Activated T-cell treated with anti-CD3 and anti-CD28 coated beads for 1 hour (primary cell): Measurements from ENCODE around the gene NCBP3.
"Not testable (repeated sequence)": the region's sequence is repeated elsewhere in the genome, so short reads cannot be mapped to it uniquely, and the experiment has no call there.

Experiments used
- DNase-seq: peaks from one replicate; pipeline ENCODE4 v3.0.0-alpha.2; 2020; ENCODE audit warnings: low read depth

Gene NCBP3

GRCh38 chr17:3879591-3880417, 33.8 kb upstream of the NCBP3 start:
- DNase-seq: no peak

- DNase-seq: no peak
These were observed 33.1 kb upstream of the NCBP3 start for GRCh38 chr17:3879186-3879585.

- DNase-seq: no peak
These were observed 31.2 kb upstream of the NCBP3 start for GRCh38 chr17:3877220-3877619.

- no peak for DNase-seq
These were observed 29.3 kb upstream of the NCBP3 start for GRCh38 chr17:3875317-3875716.

- no peak for DNase-seq
These were observed 27.8 kb upstream of the NCBP3 start for GRCh38 chr17:3873862-3874261.

DNA sequence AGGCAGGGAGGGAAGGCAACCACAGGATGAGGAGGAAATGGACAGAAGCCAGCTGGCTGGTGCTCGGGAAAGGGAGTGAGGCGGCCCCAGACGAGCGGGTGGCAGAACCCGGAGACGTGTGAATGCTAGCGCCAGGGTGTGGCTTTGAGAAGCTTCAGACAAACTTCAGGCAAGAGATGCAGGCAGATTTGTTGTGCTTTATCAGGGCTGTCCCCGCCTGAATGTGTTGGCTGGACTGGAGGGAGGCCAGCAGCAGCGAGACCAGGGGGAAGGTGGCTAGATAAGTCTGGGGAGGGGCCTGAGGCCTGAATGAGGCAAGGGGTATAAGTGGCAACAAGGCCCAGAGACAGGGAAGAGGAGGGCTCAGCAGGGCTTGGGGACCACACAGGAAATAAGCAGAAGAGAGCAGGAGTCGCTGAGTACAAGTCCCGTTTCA, 24.8 kb upstream of the NCBP3 start:
- no peak for DNase-seq

- no peak for DNase-seq
These were observed 21.6 kb upstream of the NCBP3 start for GRCh38 chr17:3867606-3868005.

GRCh38 chr17:3867106-3867505, 21.1 kb upstream of the NCBP3 start:
- DNase-seq: no peak

DNA sequence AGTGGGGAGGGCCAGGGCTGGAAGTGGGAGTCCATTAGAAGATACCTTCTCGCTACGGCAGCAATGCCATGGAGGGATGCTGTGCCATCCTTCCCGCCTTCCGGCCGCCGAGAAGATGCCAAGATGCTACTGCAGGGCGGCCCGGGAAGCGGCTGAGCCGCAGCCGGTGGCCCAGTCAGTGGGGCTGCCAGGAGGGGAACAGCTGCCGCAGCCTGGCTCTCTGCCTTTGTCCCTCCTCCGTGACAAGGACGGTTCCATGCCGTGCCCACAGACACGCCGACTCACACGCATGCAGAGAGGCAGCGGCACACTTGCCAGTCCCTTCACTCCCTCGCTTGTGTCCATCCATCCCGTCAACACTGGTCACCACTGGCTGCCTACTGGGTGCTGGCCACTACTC, 20.2 kb upstream of the NCBP3 start:
- DNase-seq: no peak

- DNase-seq: no peak
These were observed 19.1 kb upstream of the NCBP3 start for GRCh38 chr17:3865176-3865575.

GRCh38 chr17:3864534-3864933, 18.5 kb upstream of the NCBP3 start:
- no peak for DNase-seq

GRCh38 chr17:3861761-3862681, 16.0 kb upstream of the NCBP3 start:
- DNase-seq: no peak

DNA sequence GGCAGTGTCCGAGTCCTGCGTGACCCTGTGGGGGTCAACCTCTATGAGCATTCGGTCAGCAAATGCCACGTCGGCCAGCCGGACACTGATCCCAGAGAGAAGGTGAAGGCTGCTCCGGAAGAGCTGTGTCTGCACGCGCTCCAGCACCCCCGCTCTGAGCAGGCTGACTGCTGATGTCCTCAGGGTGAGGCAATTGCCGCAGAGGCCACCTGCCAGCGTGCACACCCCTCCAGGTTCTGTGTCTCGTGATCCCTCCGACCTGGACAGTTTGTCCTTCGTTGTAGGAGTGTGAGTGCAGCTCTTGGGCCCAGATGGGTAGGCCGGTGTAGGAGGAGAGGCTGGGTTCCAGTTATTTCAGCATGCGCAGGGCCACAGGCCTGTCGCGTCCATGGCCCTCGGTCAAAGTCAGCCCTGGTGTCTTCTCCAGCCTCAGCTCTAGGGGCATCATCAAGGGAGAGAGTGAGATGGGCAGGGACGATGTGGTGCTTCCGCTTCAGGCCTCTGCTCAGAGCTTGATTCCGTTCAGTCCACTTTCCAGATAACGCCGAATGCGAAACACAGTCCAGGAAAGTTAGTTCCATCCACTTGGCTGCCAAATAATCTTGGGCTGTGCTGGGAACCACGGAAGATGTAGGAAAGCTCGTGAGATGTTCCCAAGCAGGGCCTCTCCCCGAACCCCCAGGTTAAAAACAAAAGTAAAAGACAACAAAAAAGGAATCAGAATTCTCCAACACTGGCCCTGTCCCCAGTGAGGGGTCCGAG, 15.1 kb upstream of the NCBP3 start:
- no peak for DNase-seq

DNA sequence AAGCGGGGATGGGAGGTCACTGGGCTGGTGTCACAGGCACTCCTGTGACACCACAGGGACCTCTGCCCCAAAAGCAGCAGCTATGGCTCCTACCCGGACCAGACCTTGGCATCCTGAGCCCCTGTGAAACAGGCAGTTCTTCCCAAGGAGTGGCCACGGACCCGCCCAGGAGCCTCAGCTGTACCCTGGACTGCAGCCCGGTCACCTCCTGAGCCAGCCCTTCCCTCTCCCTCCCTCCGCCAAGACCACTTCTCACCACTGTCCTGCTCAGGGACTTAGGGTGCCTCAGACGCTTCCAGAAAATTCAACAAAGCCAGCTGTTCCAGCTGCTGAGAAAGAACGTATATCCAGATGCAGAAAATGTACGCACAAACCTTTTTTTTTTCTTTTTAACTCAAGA, 13.9 kb upstream of the NCBP3 start:
- DNase-seq: no peak

DNA sequence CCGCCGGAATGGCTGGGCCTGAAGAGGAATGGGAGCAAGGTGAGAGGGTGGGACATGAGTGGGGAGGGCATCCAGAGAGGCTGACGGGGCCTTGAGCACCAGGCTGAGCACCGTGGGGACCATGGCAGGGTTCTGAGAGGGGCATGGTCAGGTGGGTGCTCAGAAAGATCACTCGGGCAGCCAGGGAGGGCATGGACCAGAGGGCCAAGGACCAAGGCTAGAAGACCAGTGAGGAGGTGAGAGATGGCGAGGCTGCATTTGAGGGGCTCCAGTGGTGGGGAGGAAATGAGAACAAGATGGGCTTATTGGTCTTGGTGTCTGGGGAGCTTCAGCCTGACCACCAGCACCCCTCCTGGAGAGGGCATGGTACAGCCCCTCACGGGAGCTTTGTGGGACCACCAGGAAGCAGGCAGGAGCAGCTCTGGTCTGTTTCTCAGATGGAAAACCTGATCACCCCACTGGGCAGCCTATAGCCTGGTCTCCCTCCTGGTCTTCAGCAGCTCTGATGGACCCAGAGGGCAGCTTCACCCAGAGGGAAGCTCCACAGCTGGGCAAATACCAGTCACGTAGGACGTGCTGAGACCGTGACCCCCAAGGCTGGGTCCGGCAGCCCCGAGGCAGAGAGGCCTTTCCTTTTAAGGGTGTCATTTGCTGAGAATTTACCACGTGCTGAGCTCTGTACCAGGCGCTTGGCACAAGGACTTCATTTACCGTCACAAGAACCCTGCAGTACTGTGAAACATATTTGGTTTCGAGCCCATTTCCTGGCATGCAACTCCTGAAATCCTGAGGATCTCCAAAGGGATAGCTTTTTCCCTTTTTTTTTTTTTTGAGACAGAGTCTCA, 11.4 kb upstream of the NCBP3 start:
- DNase-seq: no peak

DNA sequence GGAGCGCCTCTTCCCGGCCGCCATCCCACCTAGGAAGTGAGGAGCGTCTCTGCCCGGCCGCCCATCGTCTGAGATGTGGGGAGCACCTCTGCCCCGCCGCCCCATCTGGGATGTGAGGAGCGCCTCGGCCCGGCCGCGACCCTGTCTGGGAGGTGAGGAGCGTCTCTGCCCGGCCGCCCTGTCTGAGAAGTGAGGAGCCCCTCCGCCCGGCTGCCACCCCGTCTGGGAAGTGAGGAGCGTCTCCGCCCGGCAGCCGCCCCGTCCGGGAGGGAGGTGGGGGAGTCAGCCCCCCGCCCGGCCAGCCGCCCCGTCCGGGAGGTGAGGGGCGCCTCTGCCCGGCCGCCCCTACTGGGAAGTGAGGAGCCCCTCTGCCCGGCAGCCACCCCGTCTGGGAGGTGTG, 8.2 kb upstream of the NCBP3 start:
- DNase-seq: not testable (repeated sequence)

DNA sequence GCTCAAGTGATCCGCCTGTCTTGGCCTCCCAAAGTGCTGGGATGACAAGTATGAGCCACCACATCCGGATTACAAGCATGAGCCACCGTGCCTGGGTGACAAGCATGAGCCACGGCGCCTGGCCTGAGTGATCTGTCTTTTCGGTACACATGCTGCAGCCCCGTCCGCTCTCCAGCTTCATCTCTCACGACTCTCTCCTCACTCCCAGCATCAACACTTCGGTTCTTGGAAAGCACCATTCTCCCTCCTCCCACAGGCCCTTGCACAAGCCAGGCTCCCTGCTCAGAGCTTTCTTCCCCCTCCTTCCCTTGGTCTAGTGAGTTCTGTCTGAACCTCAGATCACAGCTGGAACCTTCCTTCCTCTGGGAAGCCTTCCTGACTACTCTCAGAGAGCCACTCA, 6.5 kb upstream of the NCBP3 start:
- no peak for DNase-seq

DNA sequence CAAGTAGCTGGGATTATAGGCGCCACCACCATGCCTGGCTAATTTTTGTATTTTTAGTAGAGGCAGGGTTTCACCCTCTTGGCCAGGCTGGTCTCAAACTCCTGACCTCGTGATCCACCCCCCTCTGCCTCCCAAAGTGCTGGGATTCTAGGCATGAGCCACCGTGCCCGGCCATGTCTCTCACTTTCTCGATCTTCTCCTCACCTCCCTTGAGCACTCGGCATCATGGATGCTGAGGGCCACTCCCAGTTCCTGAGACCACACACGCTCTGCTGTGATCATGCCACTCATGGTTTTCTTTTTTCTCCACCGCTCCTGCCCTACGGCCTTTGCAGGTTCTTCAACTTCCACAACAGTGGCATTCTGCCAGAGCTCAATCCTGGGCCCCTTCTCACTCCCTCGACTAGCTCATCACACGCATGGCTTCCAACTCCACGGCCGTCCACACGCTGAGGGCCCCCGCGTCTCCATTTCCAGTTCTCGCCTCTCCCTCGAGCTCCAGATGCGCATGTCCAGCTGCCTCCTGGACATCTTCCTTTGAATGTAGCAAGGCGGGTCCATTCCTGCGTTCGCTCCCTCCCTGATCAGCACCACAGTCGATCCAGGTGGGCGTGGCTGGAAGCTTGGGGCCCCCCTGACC, 5.5 kb upstream of the NCBP3 start:
- DNase-seq: no peak

GRCh38 chr17:3848229-3848835, 2.3 kb upstream of the NCBP3 start:
- no peak for DNase-seq

GRCh38 chr17:3847165-3847670, 1.2 kb upstream of the NCBP3 start:
- DNase-seq: no peak
